Stimulated activated naive B cell treated with anti-CD40 and anti-IgM and Interleukin-4, amounts not matched to agents 10 μg/mL and 1 μg/mL and 100 μg/mL, for 72 hours (primary cell): ENCODE data around the gene MPZL3.
A peak's percentile ranks its signal among the peaks of the same experiment; 100 is the strongest.

Experiments used
- ATAC-seq, 2 donors: fragments of 150-1000 bp; cut with Tn5 transposase; replicated peaks; 2 replicates each; pipeline ENCODE4 v1.10.0; 2021; ENCODE audit warnings: moderate library complexity in 1 of 2
- DNase-seq: peaks from one replicate; pipeline ENCODE4 v3.0.0; 2021
- H3K27ac Mint-ChIP-seq: one replicate; pipeline ENCODE4 v1.8.0; 2022; ENCODE audit warnings: mild to moderate bottlenecking, mixed read lengths
- H3K27me3 Mint-ChIP-seq, 2 donors: one replicate each; pipeline ENCODE4 v1.8.0; 2022; ENCODE audit warnings: mixed read lengths in 2 of 2
- H3K36me3 Mint-ChIP-seq, 2 donors: one replicate each; pipeline ENCODE4 v1.8.0; 2022; ENCODE audit warnings: mixed read lengths in 2 of 2, mild to moderate bottlenecking in 1 of 2
- H3K4me1 Mint-ChIP-seq, 2 donors: one replicate each; pipeline ENCODE4 v1.8.0; 2022; ENCODE audit warnings: mixed read lengths in 2 of 2, mild to moderate bottlenecking in 1 of 2
- H3K4me3 Mint-ChIP-seq, 2 donors: one replicate each; pipeline ENCODE4 v1.8.0; 2022; ENCODE audit warnings: mild to moderate bottlenecking in 2 of 2, mixed read lengths in 2 of 2, moderate library complexity in 1 of 2
- H3K9me3 Mint-ChIP-seq, 2 donors: one replicate each; pipeline ENCODE4 v1.8.0; 2022; ENCODE audit warnings: mixed read lengths in 2 of 2, mild to moderate bottlenecking in 1 of 2

Gene MPZL3

DNA sequence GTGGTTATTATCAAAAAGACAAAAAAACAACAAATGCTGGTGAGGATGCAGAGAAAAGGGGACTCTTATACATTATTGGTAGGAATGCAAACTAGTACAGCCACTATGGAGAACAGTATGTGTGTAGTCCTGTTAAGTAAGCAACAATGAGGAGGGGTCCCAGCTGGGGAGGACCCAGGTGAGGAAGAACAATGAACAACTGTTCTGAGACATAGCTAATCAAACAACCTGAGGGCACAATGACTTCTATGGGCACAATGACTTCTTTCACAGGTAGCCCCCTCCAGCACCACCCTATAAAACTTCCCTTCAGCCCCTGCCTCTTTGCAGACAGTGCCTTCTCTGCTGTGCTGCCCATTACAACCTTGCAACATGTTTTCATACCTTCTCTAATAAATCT is 32.9 kb downstream of the MPZL3 start:
- peaks cover 62 to 79% of the 10 kb centered on the region in 2 donors for H3K4me1 Mint-ChIP-seq
- ATAC-seq (no peak), DNase-seq (no peak)
- peak overlapping the region; percentile 98 for H3K27ac Mint-ChIP-seq
- no peaks in the 10 kb centered on the region for H3K9me3 Mint-ChIP-seq
- H3K4me3 Mint-ChIP-seq = peak overlapping the region; percentile 19 to 75
- peaks cover 4% of the 10 kb centered on the region in 2 donors for H3K27me3 Mint-ChIP-seq
- peaks cover 47 to 57% of the 10 kb centered on the region in 2 donors for H3K36me3 Mint-ChIP-seq

DNA sequence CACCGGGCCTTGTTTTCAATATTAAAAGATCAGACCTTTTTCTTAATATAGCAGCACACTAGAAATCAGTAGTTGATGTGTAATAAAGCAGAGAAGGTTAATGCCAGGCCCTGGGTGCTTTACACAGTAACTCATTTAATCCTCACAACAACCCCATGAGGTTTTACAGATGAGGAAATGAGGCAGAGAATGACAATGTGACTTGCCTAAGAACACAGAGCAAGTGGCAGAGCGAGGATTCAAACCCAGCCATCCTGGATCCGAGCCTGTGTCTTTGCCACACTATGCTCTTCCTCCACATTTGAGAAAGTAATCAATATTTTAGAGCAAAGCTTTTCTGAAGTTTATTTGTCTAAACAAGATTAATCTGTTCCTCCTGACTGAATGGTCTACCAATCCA is 34.6 kb downstream of the MPZL3 start:
- peaks cover 0 to 4% of the 10 kb centered on the region in 2 donors for H3K27me3 Mint-ChIP-seq
- peak; percentile 65 to 69 for ATAC-seq
- peaks cover 68 to 81% of the 10 kb centered on the region in 2 donors for H3K4me1 Mint-ChIP-seq
- peaks cover 4 to 5% of the 10 kb centered on the region in 2 donors for H3K9me3 Mint-ChIP-seq
- H3K4me3 Mint-ChIP-seq = peak overlapping the region; percentile 58 to 70
- H3K27ac Mint-ChIP-seq = peak overlapping the region; percentile 98
- peaks cover 47 to 50% of the 10 kb centered on the region in 2 donors for H3K36me3 Mint-ChIP-seq
- DNase-seq = peak; percentile 59

DNA sequence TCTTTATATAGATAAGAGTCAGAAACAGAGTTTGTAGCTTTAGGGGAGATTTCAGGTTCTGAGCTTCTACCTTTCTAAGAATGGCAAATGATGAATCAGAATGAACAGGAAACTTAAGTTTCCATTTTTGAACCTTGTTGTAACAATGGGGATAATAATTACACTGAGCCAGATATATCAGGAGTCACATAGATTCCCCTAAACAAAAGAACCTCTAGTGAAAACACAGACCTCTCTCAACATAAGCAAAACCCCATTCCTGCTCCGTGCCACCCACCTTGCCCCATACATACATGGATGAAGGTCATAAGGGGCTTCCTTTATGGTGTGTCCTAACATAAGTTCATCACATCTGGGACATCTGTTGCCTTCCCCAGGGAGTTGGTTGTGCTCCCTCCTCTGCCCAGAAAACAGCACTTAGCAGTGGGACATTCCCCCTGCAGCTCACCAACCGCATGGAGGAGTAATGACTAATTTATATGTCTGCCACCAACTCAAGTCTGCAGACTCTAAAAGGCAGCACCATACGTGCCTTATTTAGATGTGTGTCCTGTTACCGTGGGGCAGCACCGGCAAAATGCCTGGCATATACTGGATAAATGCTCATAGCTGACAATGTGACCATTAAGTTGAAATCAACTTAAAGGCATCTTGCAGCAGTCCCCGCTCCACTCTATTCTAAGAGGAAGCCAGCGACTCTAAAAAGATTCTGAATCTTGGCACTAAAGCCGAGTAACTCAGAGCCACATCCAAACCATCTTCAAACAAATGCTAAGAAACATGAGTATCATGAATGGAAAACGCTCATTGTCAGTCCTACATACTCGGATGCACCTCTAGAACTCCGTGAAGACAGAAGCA is 35.3 kb downstream of the MPZL3 start:
- H3K4me1 Mint-ChIP-seq = peaks cover 76 to 87% of the 10 kb centered on the region in 2 donors
- ATAC-seq (peak; percentile 77 to 80), DNase-seq (peak; percentile 82)
- H3K4me3 Mint-ChIP-seq = peak overlapping the region; percentile 58 to 70
- peaks cover 51 to 52% of the 10 kb centered on the region in 2 donors for H3K36me3 Mint-ChIP-seq
- peaks cover 0 to 4% of the 10 kb centered on the region in 2 donors for H3K27me3 Mint-ChIP-seq
- H3K9me3 Mint-ChIP-seq = peaks cover 4 to 5% of the 10 kb centered on the region in 2 donors
- peak overlapping the region; percentile 98 for H3K27ac Mint-ChIP-seq

DNA sequence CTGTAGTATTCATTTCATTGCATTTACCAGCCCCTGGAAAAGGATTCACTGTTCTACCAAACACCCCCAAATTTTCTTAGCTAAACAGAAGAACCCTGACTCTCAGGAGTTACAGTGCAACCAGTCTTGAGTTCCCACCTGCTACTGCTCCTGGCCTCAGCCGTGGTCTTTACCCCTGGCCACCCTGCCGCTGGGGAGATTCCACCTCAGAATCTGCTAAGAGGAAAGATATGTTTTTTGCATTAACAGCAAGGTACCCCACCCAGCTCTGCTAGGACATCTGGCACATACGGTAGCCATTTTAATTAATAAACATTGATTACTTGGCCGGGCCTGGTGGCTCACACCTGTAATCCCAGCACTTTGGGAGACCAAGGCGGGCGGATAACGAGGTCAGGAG is 36.4 kb downstream of the MPZL3 start:
- Mint-ChIP-seq H3K27me3 (peaks cover 0 to 4% of the 10 kb centered on the region in 2 donors), H3K27ac (peak overlapping the region; percentile 98), H3K4me3 (peak overlapping the region; percentile 48 to 58), H3K4me1 (peaks cover 84 to 98% of the 10 kb centered on the region in 2 donors), H3K36me3 (peaks cover 57 to 61% of the 10 kb centered on the region in 2 donors), H3K9me3 (peaks cover 4 to 5% of the 10 kb centered on the region in 2 donors)
- no peak for ATAC-seq
- no peak for DNase-seq

DNA sequence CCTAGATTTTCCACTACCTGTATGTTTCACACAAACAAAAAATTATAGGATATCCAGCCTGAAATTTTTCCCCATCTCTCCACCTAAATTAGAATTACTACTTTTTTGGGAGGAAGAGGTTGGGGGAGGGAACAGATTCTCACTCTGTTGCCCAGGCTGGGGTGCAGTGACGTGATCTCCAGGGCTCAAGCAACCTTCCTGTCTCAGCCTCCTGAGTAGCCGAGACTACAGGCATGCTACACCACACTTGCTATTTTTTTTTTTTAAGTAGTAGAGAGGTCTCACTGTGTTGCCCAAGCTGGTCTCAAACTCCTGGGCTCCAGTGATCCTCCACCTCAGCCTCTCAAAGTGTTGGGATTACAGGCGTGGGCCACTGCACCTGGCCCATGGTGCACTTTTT is 36.9 kb downstream of the MPZL3 start:
- peak overlapping the region; percentile 98 for H3K27ac Mint-ChIP-seq
- H3K4me1 Mint-ChIP-seq = peaks cover 82 to 99% of the 10 kb centered on the region in 2 donors
- DNase-seq (no peak), ATAC-seq (no peak)
- H3K27me3 Mint-ChIP-seq = peaks cover 0 to 4% of the 10 kb centered on the region in 2 donors
- peaks cover 4 to 5% of the 10 kb centered on the region in 2 donors for H3K9me3 Mint-ChIP-seq
- H3K36me3 Mint-ChIP-seq = peaks cover 57 to 63% of the 10 kb centered on the region in 2 donors
- peak overlapping the region in 1 of 2 donors; percentile 73 for H3K4me3 Mint-ChIP-seq

DNA sequence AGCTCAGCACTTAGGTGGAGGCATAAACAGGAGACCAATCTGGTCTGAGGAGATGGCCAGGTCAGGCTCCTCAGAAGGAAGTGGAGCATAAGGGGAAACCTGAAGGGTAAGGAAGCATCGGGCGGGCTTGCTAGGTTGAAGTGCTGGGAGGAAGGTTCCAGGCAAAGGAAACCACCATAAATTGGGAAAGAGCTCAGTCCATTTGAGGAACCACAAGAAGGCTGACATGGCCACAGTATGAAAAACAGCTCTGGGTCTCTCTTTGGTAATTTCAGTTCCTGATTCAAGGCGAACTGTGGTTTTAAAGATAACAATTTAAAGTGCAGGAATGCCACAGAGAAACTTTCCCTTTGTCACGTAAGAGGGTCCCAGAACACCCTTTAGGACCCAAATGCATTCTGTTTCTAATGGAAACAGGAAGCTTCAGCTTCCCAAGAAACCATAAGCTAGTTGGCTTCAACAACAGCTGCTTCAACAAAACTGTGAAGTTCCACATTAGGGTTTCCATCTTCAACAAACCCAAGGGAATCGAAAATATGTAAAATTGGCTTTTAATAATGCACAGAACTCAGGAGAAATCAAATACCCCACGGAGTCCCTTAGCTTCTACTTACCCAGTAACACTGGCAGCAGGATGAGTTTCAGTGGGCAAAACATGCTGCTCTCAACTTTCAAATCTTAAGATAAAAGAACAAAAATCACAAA is 37.8 kb downstream of the MPZL3 start:
- Mint-ChIP-seq H3K27ac (peak overlapping the region; percentile 98), H3K36me3 (peaks cover 52 to 59% of the 10 kb centered on the region in 2 donors), H3K4me3 (peak overlapping the region; percentile 60 to 73), H3K27me3 (no peaks in the 10 kb centered on the region), H3K9me3 (peaks cover 4 to 5% of the 10 kb centered on the region in 2 donors), H3K4me1 (peaks cover 77 to 97% of the 10 kb centered on the region in 2 donors)
- DNase-seq = peak; percentile 53
- ATAC-seq = peak; percentile 31 to 42

DNA sequence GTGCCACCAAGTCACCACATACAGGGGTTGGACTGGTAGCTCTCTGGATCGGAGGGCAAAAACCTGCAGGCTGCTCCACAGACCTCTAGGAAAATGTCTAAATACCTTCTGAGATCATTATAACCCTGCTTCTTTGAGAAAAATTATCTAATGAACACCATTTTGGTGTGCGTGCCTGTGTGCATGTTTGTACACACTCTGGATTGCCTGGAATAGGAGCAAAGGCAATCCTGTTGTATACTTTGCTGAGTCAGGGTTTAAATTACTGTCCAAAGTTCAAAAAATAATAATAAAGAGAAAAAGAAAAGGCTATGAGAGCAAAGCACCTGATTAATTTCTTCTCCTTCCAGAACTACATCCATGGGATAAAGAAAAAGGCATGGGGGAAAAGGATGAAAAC is 38.4 kb downstream of the MPZL3 start:
- Mint-ChIP-seq H3K9me3 (peaks cover 4 to 5% of the 10 kb centered on the region in 2 donors), H3K4me3 (peak overlapping the region; percentile 60 to 73), H3K36me3 (peaks cover 51 to 58% of the 10 kb centered on the region in 2 donors), H3K27ac (peak overlapping the region; percentile 98), H3K4me1 (peaks cover 76 to 97% of the 10 kb centered on the region in 2 donors), H3K27me3 (no peaks in the 10 kb centered on the region)
- DNase-seq = no peak
- ATAC-seq = no peak

DNA sequence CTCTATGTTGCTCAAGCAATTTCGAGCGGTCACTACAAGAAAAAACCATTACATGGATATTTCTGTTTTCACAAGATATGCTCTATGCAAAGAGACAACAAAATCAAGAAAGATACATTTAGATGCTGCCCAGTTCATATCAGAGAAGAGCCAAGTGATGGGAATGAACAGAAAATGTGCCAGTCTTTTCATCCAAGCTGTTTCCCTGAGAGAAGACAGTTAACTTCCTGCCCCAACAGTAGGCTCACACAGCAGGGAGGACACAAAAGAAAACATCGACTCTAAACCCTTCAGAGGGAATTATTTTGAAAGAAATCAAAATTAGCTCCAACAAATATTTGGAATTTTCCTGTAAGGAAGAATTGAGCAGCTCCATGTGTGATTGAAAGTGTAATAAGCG is 39.0 kb downstream of the MPZL3 start:
- peak overlapping the region; percentile 26 to 42 for H3K4me3 Mint-ChIP-seq
- H3K27me3 Mint-ChIP-seq = no peaks in the 10 kb centered on the region
- H3K4me1 Mint-ChIP-seq = peaks cover 74 to 93% of the 10 kb centered on the region in 2 donors
- ATAC-seq (no peak), DNase-seq (no peak)
- peak overlapping the region; percentile 98 for H3K27ac Mint-ChIP-seq
- H3K9me3 Mint-ChIP-seq = peaks cover 4 to 5% of the 10 kb centered on the region in 2 donors
- peaks cover 51 to 54% of the 10 kb centered on the region in 2 donors for H3K36me3 Mint-ChIP-seq

DNA sequence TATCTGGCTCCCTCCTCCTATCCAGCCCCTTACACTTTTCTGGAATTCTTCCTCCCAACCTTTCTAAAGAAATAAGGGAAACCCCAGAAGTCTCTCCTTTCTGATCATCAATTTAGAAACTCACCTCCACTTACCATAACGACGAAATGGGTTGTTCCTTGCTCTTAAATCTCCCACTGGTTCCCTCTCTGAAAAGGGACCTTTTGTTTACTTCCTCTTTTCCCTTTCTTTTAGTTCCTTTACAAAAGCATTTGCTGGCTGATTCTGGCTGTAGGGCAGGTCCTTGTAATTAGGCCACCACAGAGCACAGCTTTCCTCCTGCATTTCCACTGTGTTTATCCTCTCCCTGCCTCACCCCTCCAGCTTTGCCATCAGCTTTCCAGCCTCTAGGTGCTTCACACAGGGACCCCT is 39.4 kb downstream of the MPZL3 start:
- H3K36me3 Mint-ChIP-seq = peaks cover 53 to 54% of the 10 kb centered on the region in 2 donors
- peaks cover 4 to 5% of the 10 kb centered on the region in 2 donors for H3K9me3 Mint-ChIP-seq
- no peaks in the 10 kb centered on the region for H3K27me3 Mint-ChIP-seq
- peak overlapping the region; percentile 98 for H3K27ac Mint-ChIP-seq
- ATAC-seq = no peak
- peak overlapping the region; percentile 26 to 42 for H3K4me3 Mint-ChIP-seq
- no peak for DNase-seq
- peaks cover 74 to 93% of the 10 kb centered on the region in 2 donors for H3K4me1 Mint-ChIP-seq

DNA sequence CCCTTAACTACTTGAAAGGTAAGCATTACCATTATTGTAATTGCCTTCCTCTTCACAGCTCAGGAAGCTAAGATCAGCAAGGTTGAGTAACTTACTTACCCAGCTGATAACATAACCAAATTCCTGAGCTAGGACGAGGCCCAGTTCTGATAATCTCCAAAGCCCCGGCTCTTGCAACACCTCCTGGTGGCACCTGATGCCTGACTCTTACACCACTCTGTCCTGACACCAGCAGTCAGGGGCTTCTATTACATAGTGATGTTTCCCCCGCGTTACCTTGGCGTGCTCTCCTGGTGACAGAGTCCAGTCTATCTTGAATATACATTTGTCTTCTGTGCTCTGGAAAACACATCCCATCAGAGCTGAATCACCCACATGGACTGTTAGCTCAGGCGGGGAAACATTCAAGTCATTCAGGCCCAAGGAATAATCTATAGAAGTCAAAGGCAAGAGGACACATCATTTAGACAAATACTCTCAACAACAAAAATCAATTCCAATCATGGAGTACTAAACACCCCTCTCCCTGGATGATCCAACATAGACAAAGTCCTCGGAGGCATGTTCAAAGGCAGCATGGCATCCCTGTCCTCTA is 39.9 kb downstream of the MPZL3 start:
- Mint-ChIP-seq H3K4me1 (peaks cover 71 to 89% of the 10 kb centered on the region in 2 donors), H3K4me3 (peak overlapping the region; percentile 26 to 42), H3K36me3 (peaks cover 54 to 57% of the 10 kb centered on the region in 2 donors), H3K27ac (peak overlapping the region; percentile 98), H3K27me3 (no peaks in the 10 kb centered on the region), H3K9me3 (peaks cover 4 to 5% of the 10 kb centered on the region in 2 donors)
- ATAC-seq (no peak), DNase-seq (no peak)

DNA sequence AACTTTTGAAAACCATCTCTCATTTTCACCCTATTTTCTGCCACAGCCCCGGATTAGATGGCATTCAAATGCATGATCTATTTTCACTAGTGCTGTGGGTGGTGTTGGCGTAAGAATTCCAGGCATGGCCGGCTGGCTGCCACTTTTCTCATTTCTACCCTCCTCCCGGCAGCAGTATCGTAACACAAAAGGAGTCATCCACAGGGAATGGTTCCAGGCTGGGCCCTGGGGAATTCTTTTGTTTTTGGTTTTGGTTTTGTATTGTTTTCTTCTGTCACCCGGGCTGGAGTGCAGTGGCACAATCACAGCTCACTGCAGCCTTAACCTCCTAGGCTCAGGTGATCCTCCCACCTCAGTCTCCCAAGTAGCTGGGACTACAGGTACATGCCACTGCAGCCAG is 41.2 kb downstream of the MPZL3 start:
- Mint-ChIP-seq H3K27me3 (no peaks in the 10 kb centered on the region), H3K27ac (no peak overlapping the region), H3K9me3 (peaks cover 7 to 8% of the 10 kb centered on the region in 2 donors), H3K4me1 (peaks cover 69 to 77% of the 10 kb centered on the region in 2 donors), H3K36me3 (peaks cover 64 to 68% of the 10 kb centered on the region in 2 donors), H3K4me3 (no peak overlapping the region)
- no peak for ATAC-seq
- DNase-seq = no peak

DNA sequence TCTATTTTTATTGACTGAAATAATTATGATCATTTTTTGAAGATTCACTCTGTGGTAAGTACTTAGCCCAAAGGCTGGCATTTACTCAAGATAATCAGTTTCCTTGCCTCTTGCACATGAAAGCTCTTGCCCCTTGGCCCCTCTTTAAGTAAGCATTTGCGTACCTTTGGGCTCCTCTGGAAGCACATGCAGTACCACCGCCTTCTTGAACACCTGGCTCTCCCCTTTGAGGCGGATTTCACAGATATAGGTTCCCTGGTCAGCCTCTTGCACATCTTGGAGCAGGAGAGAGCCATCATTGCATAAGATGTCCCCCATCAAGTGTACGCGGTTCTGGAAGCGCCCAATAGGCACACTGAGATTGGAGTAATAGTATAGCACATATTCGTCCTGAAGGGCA is 41.8 kb downstream of the MPZL3 start:
- DNase-seq = no peak
- no peak overlapping the region for H3K4me3 Mint-ChIP-seq
- peaks cover 8 to 11% of the 10 kb centered on the region in 2 donors for H3K9me3 Mint-ChIP-seq
- peaks cover 68 to 74% of the 10 kb centered on the region in 2 donors for H3K36me3 Mint-ChIP-seq
- peaks cover 71% of the 10 kb centered on the region in 2 donors for H3K4me1 Mint-ChIP-seq
- H3K27me3 Mint-ChIP-seq = no peaks in the 10 kb centered on the region
- no peak for ATAC-seq
- H3K27ac Mint-ChIP-seq = no peak overlapping the region

DNA sequence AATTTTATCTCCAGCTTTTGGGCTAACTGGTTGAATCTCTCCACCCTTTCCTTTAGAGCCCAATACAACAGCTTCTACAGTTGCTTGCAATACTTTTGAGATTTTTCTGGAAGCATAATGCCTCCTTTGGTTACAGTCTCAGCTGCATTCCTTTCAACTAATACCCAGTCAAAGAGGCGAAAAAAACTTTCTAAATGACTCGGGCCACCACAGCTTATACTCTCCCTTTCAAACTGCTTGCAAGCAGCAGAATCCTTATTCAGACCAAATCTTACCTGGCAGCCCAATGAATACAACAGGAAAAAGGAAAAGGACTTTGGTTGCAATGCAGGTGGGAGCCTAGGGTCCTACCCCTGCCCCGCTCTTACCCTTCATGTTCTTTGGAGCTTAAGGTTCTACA is 43.1 kb downstream of the MPZL3 start:
- Mint-ChIP-seq H3K4me3 (no peak overlapping the region), H3K4me1 (peaks cover 58 to 59% of the 10 kb centered on the region in 2 donors), H3K27ac (peak overlapping the region; percentile 89), H3K9me3 (peaks cover 8 to 11% of the 10 kb centered on the region in 2 donors), H3K36me3 (peaks cover 69 to 70% of the 10 kb centered on the region in 2 donors), H3K27me3 (no peaks in the 10 kb centered on the region)
- DNase-seq (no peak), ATAC-seq (peak in 1 of 2 donors; percentile 24)

DNA sequence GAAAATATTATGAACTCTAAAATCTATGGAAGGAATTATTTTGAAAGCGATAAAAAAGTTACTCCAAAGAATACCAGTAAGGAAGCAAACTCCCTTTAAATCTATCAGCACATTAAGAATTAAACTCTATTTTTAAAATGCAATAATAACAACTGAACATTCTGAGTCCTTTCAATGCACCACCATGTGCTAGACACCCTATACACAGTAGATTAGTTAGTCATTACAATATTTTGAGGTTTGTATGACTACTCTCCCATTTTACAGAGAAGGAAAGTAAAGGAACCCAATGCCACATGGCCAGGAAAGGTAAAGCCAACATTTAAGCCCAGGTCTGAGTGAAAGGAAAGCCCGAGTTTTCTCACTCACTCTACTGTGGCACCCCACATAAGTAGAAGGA is 45.1 kb downstream of the MPZL3 start:
- Mint-ChIP-seq H3K27ac (peak overlapping the region; percentile 96), H3K4me3 (no peak overlapping the region), H3K4me1 (peaks cover 38 to 39% of the 10 kb centered on the region in 2 donors), H3K36me3 (peaks cover 53 to 56% of the 10 kb centered on the region in 2 donors), H3K27me3 (no peaks in the 10 kb centered on the region), H3K9me3 (peaks cover 4 to 6% of the 10 kb centered on the region in 2 donors)
- ATAC-seq (no peak), DNase-seq (no peak)
